A549 (cell line): ENCODE measurements around the gene NTN1.

Experiments
- CHD4 ChIP-seq: fragments of 200-600 bp; sonication (generic); IDR thresholded peaks from 2 replicates; pipeline ENCODE4 v1.6.1; 2016; ENCODE audit warnings: antibody characterized with exemption, mild to moderate bottlenecking, borderline replicate concordance
- CTCF ChIP-seq: fragments of >200 bp; sonication (Bioruptor Twin); formaldehyde crosslinking; IDR thresholded peaks from 3 replicates; pipeline ENCODE4 v1.5.1; 2016
- HES2 ChIP-seq: fragments of >200 bp; sonication (Bioruptor Twin); formaldehyde crosslinking; IDR thresholded peaks from 2 replicates; pipeline ENCODE4 v1.6.1; 2016
- HOXA7 ChIP-seq: fragments of 250-450 bp; sonication (Bioruptor Pico); IDR thresholded peaks from 2 replicates; pipeline ENCODE4 v1.5.0; 2020; ENCODE audit warnings: mild to moderate bottlenecking, moderate library complexity
- MYC ChIP-seq: IDR thresholded peaks from 2 replicates; pipeline ENCODE4 v1.6.1; 2012; ENCODE audit warnings: mild to moderate bottlenecking, inconsistent platforms, low read length, improper control_type of control experiment, borderline replicate concordance
- POLR2A ChIP-seq: IDR thresholded peaks from 2 replicates; pipeline ENCODE4 v1.6.1; 2012; ENCODE audit warnings: mild to moderate bottlenecking, low read length
- TP53 ChIP-seq: fragments of 250-450 bp; sonication (Bioruptor Pico); IDR thresholded peaks from 2 replicates; pipeline ENCODE4 v1.5.0; 2021; ENCODE audit warnings: mild to moderate bottlenecking, moderate library complexity

- TF ChIP-seq CTCF, result no peak
- TF ChIP-seq CHD4, result no peak
- no peak for TF ChIP-seq TP53 (CRISPR knock-in tag)
- no peak for TF ChIP-seq MYC
- no peak for TF ChIP-seq POLR2A
- TF ChIP-seq HES2, result no peak
- TF ChIP-seq HOXA7, result no peak
Observed at GRCh38 chr17:9283909-9284308, 262.6 kb downstream of the NTN1 start.
